ENCODE measurements around the gene FARS2. TPM values are rescaled to one million over a fixed set of nuclear protein-coding genes. Genes with fewer than 3 reads are reported as not detected.
A peak's percentile ranks its signal among the peaks of the same experiment; 100 is the strongest.

The FARS2 gene
- total and polyA plus RNA-seq, 9 of the 15 experiments (the other 6 are each of a cell fraction or from before 2014, with no cell fraction given), result 16.5 to 62.2 (median 27.0) TPM

DNA sequence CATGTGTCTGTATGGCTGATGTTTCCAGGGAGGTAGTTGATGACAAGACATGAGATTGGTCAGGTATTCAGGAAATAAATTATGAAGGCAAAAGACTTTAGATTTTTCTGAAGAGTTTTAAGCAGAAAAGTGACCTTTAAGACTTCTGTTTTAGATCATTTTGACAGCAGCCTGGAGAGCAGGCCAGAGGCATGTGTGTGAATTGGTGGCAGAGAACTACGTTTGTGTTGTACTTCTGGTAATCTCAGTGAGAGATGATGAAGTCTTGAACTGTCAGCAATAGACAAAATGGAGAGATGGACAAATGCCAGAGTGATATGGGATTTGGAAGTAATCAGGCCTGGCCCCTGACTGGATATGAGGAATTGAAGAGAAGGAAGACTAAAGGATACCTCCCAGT, 30.8 kb downstream of the FARS2 start:
- POLR2A ChIA-PET, result interaction anchor here (1.5 kb wide), 1 partner anchor 11 kb away, joined by 5 read pairs; no protein-coding TSS in a partner anchor
- no TSS peak for BruUV-seq (replicated peaks)
- H3K27ac ChIP-seq (ENCODE audit: extremely low read depth, low read depth, low read length), result no peak overlapping the region
- DNase-seq (ENCODE audit: extremely low read depth in 1 of 4, low spot score in 3 of 4) (no peak), ATAC-seq (no peak), FAIRE-seq (no peak)
- intact Hi-C loops (cut with micrococcal nuclease) (no loop called here), in situ Hi-C loops (cut with MboI) (no loop called here)
- no peak overlapping the region for H3K4me3 ChIP-seq
- H4K20me1 ChIP-seq (replicated peaks; ENCODE audit: control insufficient read depth, insufficient read depth, low read length), result no peaks in the 10 kb centered on the region
- H3K4me1 ChIP-seq (replicated peaks in 1 of 2; ENCODE audit: control insufficient read depth in 2 of 2, insufficient read depth in 2 of 2, low read length in 2 of 2), result peaks cover 8 to 22% of the 10 kb centered on the region in 2 experiments
- CTCF ChIA-PET (ENCODE audit: low intra/inter-chr PET ratio), result no interaction called here
- H3K9me1 ChIP-seq (ENCODE audit: control insufficient read depth, insufficient read depth, low read length), result no peaks in the 10 kb centered on the region
- no peaks in the 10 kb centered on the region for H3K36me3 ChIP-seq (ENCODE audit: control insufficient read depth, insufficient read depth, low read length)
- peaks cover 34% of the 10 kb centered on the region for H3K79me2 ChIP-seq (ENCODE audit: control insufficient read depth, insufficient read depth, low read length)
- H3K9ac ChIP-seq (ENCODE audit: insufficient read depth in 1 of 2, low read depth in 2 of 2, low read length in 2 of 2), result no peak overlapping the region
- TF ChIP-seq TEAD4 (IDR thresholded peaks at IDR 0.05; ENCODE audit: low read length) (no peak), TEAD4 (CRISPR knock-in tag; IDR thresholded peaks at IDR 0.05; ENCODE audit: borderline replicate concordance) (no peak), PBX2 (CRISPR knock-in tag; IDR thresholded peaks at IDR 0.05; ENCODE audit: low read depth) (no peak), PBX2 (tag; conservative IDR thresholded peaks at IDR 0.05; ENCODE audit: low read depth) (0 out of 2 replicates have a peak, but pooled peaks have one; percentile 15)
- 16% methylated on average over 1 of the region's 1 CpG for WGBS (ENCODE audit: insufficient coverage, low coverage, missing lambda C conversion rate)
- H3K9me3 ChIP-seq (replicated peaks; ENCODE audit: control insufficient read depth, insufficient read depth, low read depth, low read length), result no peaks in the 10 kb centered on the region
- no peak overlapping the region for H3K4me2 ChIP-seq (ENCODE audit: insufficient read depth, low read length)
- H2AFZ ChIP-seq (ENCODE audit: low read depth, low read length), result no peak overlapping the region
- no peaks in the 10 kb centered on the region for H3K27me3 ChIP-seq (ENCODE audit: control insufficient read depth in 2 of 2, insufficient read depth in 2 of 2, low read length in 2 of 2)
